Measurements from ENCODE around the gene LAMA3.
A peak's percentile ranks its signal among the peaks of the same experiment; 100 is the strongest.

The LAMA3 gene

GRCh38 chr18:23689031-23689615 lies at the start of gene LAMA3:
Gene LAMA3 (plus strand): TSS chr18:23689453. CDS start chr18:23689684, 231 bp downstream.
- H3K9me3 ChIP-seq (ENCODE audit: control insufficient read depth in 2 of 2, low read length in 2 of 2), result no peaks in the 10 kb centered on the region
- peaks cover 5 to 24% of the 10 kb centered on the region in 2 donors for H3K27me3 ChIP-seq (ENCODE audit: control insufficient read depth in 1 of 2, insufficient read depth in 2 of 2, low read length in 2 of 2)
- H3K36me3 ChIP-seq (ENCODE audit: control insufficient read depth in 2 of 2, insufficient read depth in 2 of 2, low read length in 2 of 2), result no peaks in the 10 kb centered on the region
- no peak within 1 kb of the TSS for H3K27ac ChIP-seq (ENCODE audit: low read length)
- peaks cover 15% of the 10 kb centered on the region for H3K4me1 ChIP-seq (ENCODE audit: control insufficient read depth, insufficient read depth, low read length)
- H3K4me3 ChIP-seq (ENCODE audit: low read length in 2 of 2), result peak within 1 kb of the TSS; percentile 65 to 72
- H3K9ac ChIP-seq (ENCODE audit: low read length in 2 of 2), result no peak within 1 kb of the TSS

- H3K27ac ChIP-seq (ENCODE audit: low read length), result no peak overlapping the region
- no peaks in the 10 kb centered on the region for H3K9me3 ChIP-seq (ENCODE audit: control insufficient read depth in 2 of 2, low read length in 2 of 2)
Observed at GRCh38 chr18:23640052-23640451, 49.2 kb upstream of the LAMA3 start.

GRCh38 chr18:23641143-23641720 lies 48.0 kb upstream of the LAMA3 start:
- H3K27me3 ChIP-seq (ENCODE audit: control insufficient read depth in 1 of 2, insufficient read depth in 2 of 2, low read length in 2 of 2), result no peaks in the 10 kb centered on the region
- no peaks in the 10 kb centered on the region for H3K36me3 ChIP-seq (ENCODE audit: control insufficient read depth in 2 of 2, insufficient read depth in 2 of 2, low read length in 2 of 2)
- H3K4me1 ChIP-seq (ENCODE audit: control insufficient read depth, insufficient read depth, low read length), result no peaks in the 10 kb centered on the region
- no peaks in the 10 kb centered on the region for H3K9me3 ChIP-seq (ENCODE audit: control insufficient read depth in 2 of 2, low read length in 2 of 2)
- H3K9ac ChIP-seq (ENCODE audit: low read length in 2 of 2), result no peak overlapping the region
- H3K27ac ChIP-seq (ENCODE audit: low read length), result no peak overlapping the region
- no peak overlapping the region for H3K4me3 ChIP-seq (ENCODE audit: low read length in 2 of 2)

More at GRCh38 chr18:23640052-23640451, 49.2 kb upstream of the LAMA3 start:
- Histone ChIP-seq H3K9ac (ENCODE audit: low read length in 2 of 2) (no peak overlapping the region), H3K4me1 (ENCODE audit: control insufficient read depth, insufficient read depth, low read length) (no peaks in the 10 kb centered on the region), H3K36me3 (ENCODE audit: control insufficient read depth in 2 of 2, insufficient read depth in 2 of 2, low read length in 2 of 2) (no peaks in the 10 kb centered on the region), H3K4me3 (ENCODE audit: low read length in 2 of 2) (no peak overlapping the region), H3K27me3 (ENCODE audit: control insufficient read depth in 1 of 2, insufficient read depth in 2 of 2, low read length in 2 of 2) (no peaks in the 10 kb centered on the region)

- H3K27ac ChIP-seq (ENCODE audit: low read length), result no peak overlapping the region
- no peaks in the 10 kb centered on the region for H3K36me3 ChIP-seq (ENCODE audit: control insufficient read depth in 2 of 2, insufficient read depth in 2 of 2, low read length in 2 of 2)
- no peak overlapping the region for H3K9ac ChIP-seq (ENCODE audit: low read length in 2 of 2)
- no peak overlapping the region for H3K4me3 ChIP-seq (ENCODE audit: low read length in 2 of 2)
- H3K27me3 ChIP-seq (ENCODE audit: control insufficient read depth in 1 of 2, insufficient read depth in 2 of 2, low read length in 2 of 2), result no peaks in the 10 kb centered on the region
- H3K4me1 ChIP-seq (ENCODE audit: control insufficient read depth, insufficient read depth, low read length), result no peaks in the 10 kb centered on the region
- H3K9me3 ChIP-seq (ENCODE audit: control insufficient read depth in 2 of 2, low read length in 2 of 2), result no peaks in the 10 kb centered on the region
Observed at GRCh38 chr18:23641937-23642666, 47.2 kb upstream of the LAMA3 start.

- no peak overlapping the region for H3K9ac ChIP-seq (ENCODE audit: low read length in 2 of 2)
- no peak overlapping the region for H3K4me3 ChIP-seq (ENCODE audit: low read length in 2 of 2)
- no peaks in the 10 kb centered on the region for H3K4me1 ChIP-seq (ENCODE audit: control insufficient read depth, insufficient read depth, low read length)
- no peak overlapping the region for H3K27ac ChIP-seq (ENCODE audit: low read length)
- H3K36me3 ChIP-seq (ENCODE audit: control insufficient read depth in 2 of 2, insufficient read depth in 2 of 2, low read length in 2 of 2), result no peaks in the 10 kb centered on the region
- no peaks in the 10 kb centered on the region for H3K9me3 ChIP-seq (ENCODE audit: control insufficient read depth in 2 of 2, low read length in 2 of 2)
- H3K27me3 ChIP-seq (ENCODE audit: control insufficient read depth in 1 of 2, insufficient read depth in 2 of 2, low read length in 2 of 2), result peaks cover 0 to 3% of the 10 kb centered on the region in 2 donors
Observed at GRCh38 chr18:23643815-23644490, 45.3 kb upstream of the LAMA3 start.

- H3K9me3 ChIP-seq (ENCODE audit: control insufficient read depth in 2 of 2, low read length in 2 of 2), result no peaks in the 10 kb centered on the region
- H3K36me3 ChIP-seq (ENCODE audit: control insufficient read depth in 2 of 2, insufficient read depth in 2 of 2, low read length in 2 of 2), result no peaks in the 10 kb centered on the region
- no peak overlapping the region for H3K4me3 ChIP-seq (ENCODE audit: low read length in 2 of 2)
- H3K27ac ChIP-seq (ENCODE audit: low read length), result no peak overlapping the region
- no peak overlapping the region for H3K9ac ChIP-seq (ENCODE audit: low read length in 2 of 2)
- no peaks in the 10 kb centered on the region for H3K4me1 ChIP-seq (ENCODE audit: control insufficient read depth, insufficient read depth, low read length)
- peaks cover 0 to 3% of the 10 kb centered on the region in 2 donors for H3K27me3 ChIP-seq (ENCODE audit: control insufficient read depth in 1 of 2, insufficient read depth in 2 of 2, low read length in 2 of 2)
Observed at GRCh38 chr18:23645568-23646175, 43.6 kb upstream of the LAMA3 start.

- Histone ChIP-seq H3K9me3 (ENCODE audit: control insufficient read depth in 2 of 2, low read length in 2 of 2) (no peaks in the 10 kb centered on the region), H3K27ac (ENCODE audit: low read length) (no peak overlapping the region), H3K4me1 (ENCODE audit: control insufficient read depth, insufficient read depth, low read length) (no peaks in the 10 kb centered on the region), H3K36me3 (ENCODE audit: control insufficient read depth in 2 of 2, insufficient read depth in 2 of 2, low read length in 2 of 2) (no peaks in the 10 kb centered on the region), H3K4me3 (ENCODE audit: low read length in 2 of 2) (no peak overlapping the region), H3K27me3 (ENCODE audit: control insufficient read depth in 1 of 2, insufficient read depth in 2 of 2, low read length in 2 of 2) (peaks cover 0 to 3% of the 10 kb centered on the region in 2 donors), H3K9ac (ENCODE audit: low read length in 2 of 2) (no peak overlapping the region)
Observed at GRCh38 chr18:23646282-23646681, 43.0 kb upstream of the LAMA3 start.

- no peaks in the 10 kb centered on the region for H3K9me3 ChIP-seq (ENCODE audit: control insufficient read depth in 2 of 2, low read length in 2 of 2)
- no peak overlapping the region for H3K27ac ChIP-seq (ENCODE audit: low read length)
- peaks cover 0 to 3% of the 10 kb centered on the region in 2 donors for H3K27me3 ChIP-seq (ENCODE audit: control insufficient read depth in 1 of 2, insufficient read depth in 2 of 2, low read length in 2 of 2)
- H3K4me1 ChIP-seq (ENCODE audit: control insufficient read depth, insufficient read depth, low read length), result no peaks in the 10 kb centered on the region
- no peak overlapping the region for H3K9ac ChIP-seq (ENCODE audit: low read length in 2 of 2)
- H3K36me3 ChIP-seq (ENCODE audit: control insufficient read depth in 2 of 2, insufficient read depth in 2 of 2, low read length in 2 of 2), result no peaks in the 10 kb centered on the region
- no peak overlapping the region for H3K4me3 ChIP-seq (ENCODE audit: low read length in 2 of 2)
Observed at GRCh38 chr18:23648456-23648855, 40.8 kb upstream of the LAMA3 start.

- H3K4me1 ChIP-seq (ENCODE audit: control insufficient read depth, insufficient read depth, low read length), result no peaks in the 10 kb centered on the region
- H3K36me3 ChIP-seq (ENCODE audit: control insufficient read depth in 2 of 2, insufficient read depth in 2 of 2, low read length in 2 of 2), result no peaks in the 10 kb centered on the region
- H3K9me3 ChIP-seq (ENCODE audit: control insufficient read depth in 2 of 2, low read length in 2 of 2), result no peaks in the 10 kb centered on the region
- peaks cover 0 to 3% of the 10 kb centered on the region in 2 donors for H3K27me3 ChIP-seq (ENCODE audit: control insufficient read depth in 1 of 2, insufficient read depth in 2 of 2, low read length in 2 of 2)
- H3K4me3 ChIP-seq (ENCODE audit: low read length in 2 of 2), result no peak overlapping the region
- H3K27ac ChIP-seq (ENCODE audit: low read length), result no peak overlapping the region
- H3K9ac ChIP-seq (ENCODE audit: low read length in 2 of 2), result no peak overlapping the region
Observed at GRCh38 chr18:23648940-23649607, 40.2 kb upstream of the LAMA3 start.
